Naive thymus-derived CD4-positive, alpha-beta T cell (primary cell): ENCODE measurements around the gene ANO6. TPM values are rescaled to one million over a fixed set of nuclear protein-coding genes. Genes with fewer than 3 reads are reported as not detected.
A peak's percentile ranks its signal among the peaks of the same experiment; 100 is the strongest.

Experiments
- ATAC-seq: fragments of 150-1000 bp; cut with Tn5 transposase; 2 replicates; pipeline ENCODE4 v1.10.0; 2021; ENCODE audit warnings: mild to moderate bottlenecking, moderate library complexity
- CTCF ChIA-PET: fragments of 350-600 bp; sonication (Branson Sonifier 250); formaldehyde crosslinking; loops from one replicate; lab custom pipeline; 2021; ENCODE audit warnings: antibody characterized with exemption; lab: Charles Lee
- POLR2A ChIA-PET: fragments of 350-600 bp; sonication (Branson Sonifier 250); formaldehyde crosslinking; loops from one replicate; lab custom pipeline; 2021; ENCODE audit warnings: antibody characterized with exemption, inconsistent platforms; lab: Charles Lee
- DNase-seq, 9 donors: peaks; one replicate each; pipeline versions ENCODE4 v3.0.0 to v3.0.0-alpha.2; 2020 to 2022; ENCODE audit warnings: mixed read lengths in 1 of 9
- H3K27ac ChIP-seq: one replicate; pipeline ENCODE4 v1.7.0; 2013; ENCODE audit warnings: mild to moderate bottlenecking, low read depth, low read length, moderate library complexity
- H3K27me3 ChIP-seq, 2 donors: one replicate each; pipeline ENCODE4 v1.7.0; 2013; ENCODE audit warnings: low read length in 2 of 2, mild to moderate bottlenecking in 2 of 2, moderate library complexity in 2 of 2; ENCODE audit not compliant: control insufficient read depth in 2 of 2, insufficient read depth in 2 of 2
- H3K36me3 ChIP-seq, 3 experiments: 1 replicate in 2 of 3; 2 replicates in 1 of 3; pipeline ENCODE4 v1.7.0; 2013; ENCODE audit warnings: low read length in 3 of 3, mild to moderate bottlenecking in 3 of 3, moderate library complexity in 1 of 3; ENCODE audit not compliant: insufficient read depth in 3 of 3, control insufficient read depth in 2 of 3
- H3K4me1 ChIP-seq, 2 donors: one replicate each; pipeline ENCODE4 v1.7.0; 2013; ENCODE audit warnings: low read length in 2 of 2, mild to moderate bottlenecking in 2 of 2, moderate library complexity in 1 of 2; ENCODE audit not compliant: control insufficient read depth in 2 of 2, insufficient read depth in 2 of 2
- H3K4me3 ChIP-seq: 2 replicates; pipeline ENCODE4 v1.7.0; 2013; ENCODE audit warnings: mild to moderate bottlenecking, low read length
- H3K9me3 ChIP-seq, 3 experiments: 1 replicate in 2 of 3; 2 replicates in 1 of 3; pipeline ENCODE4 v1.7.0; 2013; ENCODE audit warnings: low read length in 3 of 3; ENCODE audit not compliant: control insufficient read depth in 2 of 3
- H3K27ac Mint-ChIP-seq, 9 donors: one replicate each; pipeline ENCODE4 v1.8.0; 2020 to 2022; ENCODE audit warnings: mixed read lengths in 9 of 9, mild to moderate bottlenecking in 8 of 9, moderate library complexity in 5 of 9, inconsistent platforms in 2 of 9
- H3K27me3 Mint-ChIP-seq, 5 donors: one replicate each; pipeline ENCODE4 v1.8.0; 2021 to 2022; ENCODE audit warnings: mixed read lengths in 5 of 5, mild to moderate bottlenecking in 1 of 5
- H3K36me3 Mint-ChIP-seq, 5 donors: one replicate each; pipeline ENCODE4 v1.8.0; 2020 to 2022; ENCODE audit warnings: mixed read lengths in 5 of 5, mild to moderate bottlenecking in 3 of 5, inconsistent platforms in 1 of 5
- H3K4me1 Mint-ChIP-seq, 7 donors: one replicate each; pipeline ENCODE4 v1.8.0; 2020 to 2022; ENCODE audit warnings: mixed read lengths in 7 of 7, mild to moderate bottlenecking in 3 of 7, inconsistent platforms in 1 of 7
- H3K4me3 Mint-ChIP-seq, 10 donors: one replicate each; pipeline ENCODE4 v1.8.0; 2020 to 2022; ENCODE audit warnings: mild to moderate bottlenecking in 10 of 10, mixed read lengths in 10 of 10, moderate library complexity in 6 of 10, inconsistent platforms in 2 of 10
- H3K9me3 Mint-ChIP-seq, 11 donors: one replicate each; pipeline ENCODE4 v1.8.0; 2020 to 2022; ENCODE audit warnings: mixed read lengths in 11 of 11, mild to moderate bottlenecking in 4 of 11, inconsistent platforms in 1 of 11, moderate library complexity in 1 of 11
- intact Hi-C, 2 donors: fragments of 100-400 bp; cut with micrococcal nuclease; formaldehyde crosslinking; loops; one replicate each; pipeline ENCODE4 v1.15.1; 2023
- polyA plus RNA-seq, 2 donors: library from polyadenylated mRNA; unstranded; fragments of 300-500 nt; fragmentation: Illumina TruSeq; gene quantifications; one replicate each; pipeline ENCODE4 v1.2.3, GENCODE V29; 2021
- total RNA-seq, 6 experiments: library from RNA in 5 of 6; stranded (reverse) in 5 of 6; gene quantifications; 1 replicate in 5 of 6; 2 replicates in 1 of 6; pipeline ENCODE4 v1.2.3 and lab custom pipeline; 2021 to 2026

The ANO6 gene
- total and polyA plus RNA-seq, 7 experiments from 2014 or later, result 15.1 to 29.7 (median 23.7) TPM

- H3K27ac Mint-ChIP-seq, result no peak overlapping the region
- intact Hi-C loops, result no loop called here
- peaks cover under 1 to 15% (median 6%) of the 10 kb centered on the region in 7 donors for H3K4me1 Mint-ChIP-seq
- POLR2A ChIA-PET, result no interaction called here
- CTCF ChIA-PET, result no interaction called here
- Histone ChIP-seq H3K4me1 (no peaks in the 10 kb centered on the region), H3K27ac (no peak overlapping the region), H3K4me3 (no peak overlapping the region), H3K27me3 (no peaks in the 10 kb centered on the region), H3K9me3 (no peaks in the 10 kb centered on the region), H3K36me3 (no peaks in the 10 kb centered on the region)
- no peak for ATAC-seq
- peaks cover 3 to 28% (median 13%) of the 10 kb centered on the region in 5 donors for H3K36me3 Mint-ChIP-seq
- no peak for DNase-seq
- no peaks in the 10 kb centered on the region for H3K27me3 Mint-ChIP-seq
- no peak overlapping the region for H3K4me3 Mint-ChIP-seq
- no peaks in the 10 kb centered on the region for H3K9me3 Mint-ChIP-seq
Observed at GRCh38 chr12:45273717-45274271, 57.9 kb downstream of the ANO6 start.

GRCh38 chr12:45276154-45276755, 60.4 kb downstream of the ANO6 start:
- Histone ChIP-seq H3K36me3 (no peaks in the 10 kb centered on the region), H3K27ac (no peak overlapping the region), H3K27me3 (no peaks in the 10 kb centered on the region), H3K4me1 (no peaks in the 10 kb centered on the region), H3K9me3 (no peaks in the 10 kb centered on the region), H3K4me3 (no peak overlapping the region)
- no peaks in the 10 kb centered on the region for H3K27me3 Mint-ChIP-seq
- peaks cover 0 to 1% (median 0%) of the 10 kb centered on the region in 11 donors for H3K9me3 Mint-ChIP-seq
- no peak for ATAC-seq
- DNase-seq, result no peak
- peaks cover 3 to 49% (median 33%) of the 10 kb centered on the region in 5 donors for H3K36me3 Mint-ChIP-seq
- CTCF ChIA-PET, result no interaction called here
- H3K4me3 Mint-ChIP-seq, result no peak overlapping the region
- peaks cover 0 to 9% (median 1%) of the 10 kb centered on the region in 7 donors for H3K4me1 Mint-ChIP-seq
- intact Hi-C loops, result no loop called here
- no peak overlapping the region for H3K27ac Mint-ChIP-seq
- POLR2A ChIA-PET, result no interaction called here

- Mint-ChIP-seq H3K36me3 (peaks cover 10 to 50% (median 34%) of the 10 kb centered on the region in 5 donors), H3K27me3 (no peaks in the 10 kb centered on the region), H3K4me1 (peaks cover 0 to 12% (median 3%) of the 10 kb centered on the region in 7 donors), H3K9me3 (peaks cover 0 to 6% (median 0%) of the 10 kb centered on the region in 11 donors), H3K27ac (peak overlapping the region in 1 of 9 donors; percentile 3), H3K4me3 (no peak overlapping the region)
- Histone ChIP-seq H3K4me3 (no peak overlapping the region), H3K4me1 (no peaks in the 10 kb centered on the region), H3K27me3 (no peaks in the 10 kb centered on the region), H3K9me3 (no peaks in the 10 kb centered on the region), H3K27ac (no peak overlapping the region), H3K36me3 (peaks cover 0 to 6% (median 0%) of the 10 kb centered on the region in 3 experiments)
- ChIA-PET POLR2A (no interaction called here), CTCF (no interaction called here)
- no peak for ATAC-seq
- no peak for DNase-seq
- intact Hi-C loops, result no loop called here
Observed at GRCh38 chr12:45278447-45278846, 62.6 kb downstream of the ANO6 start.

- POLR2A ChIA-PET, result no interaction called here
- Histone ChIP-seq H3K9me3 (no peaks in the 10 kb centered on the region), H3K36me3 (peaks cover 0 to 6% (median 0%) of the 10 kb centered on the region in 3 experiments), H3K27me3 (no peaks in the 10 kb centered on the region), H3K27ac (no peak overlapping the region), H3K4me1 (no peaks in the 10 kb centered on the region), H3K4me3 (no peak overlapping the region)
- CTCF ChIA-PET, result no interaction called here
- H3K4me3 Mint-ChIP-seq, result no peak overlapping the region
- DNase-seq, result no peak
- peaks cover 10 to 50% (median 34%) of the 10 kb centered on the region in 5 donors for H3K36me3 Mint-ChIP-seq
- H3K4me1 Mint-ChIP-seq, result peaks cover 0 to 12% (median 3%) of the 10 kb centered on the region in 7 donors
- intact Hi-C loops, result no loop called here
- H3K27me3 Mint-ChIP-seq, result no peaks in the 10 kb centered on the region
- peaks cover 0 to 6% (median 0%) of the 10 kb centered on the region in 11 donors for H3K9me3 Mint-ChIP-seq
- H3K27ac Mint-ChIP-seq, result no peak overlapping the region
- no peak for ATAC-seq
Observed at GRCh38 chr12:45279931-45280830, 64.3 kb downstream of the ANO6 start.

- no peak overlapping the region for H3K4me3 ChIP-seq
- CTCF ChIA-PET, result no interaction called here
- Mint-ChIP-seq H3K4me3 (no peak overlapping the region), H3K27ac (no peak overlapping the region), H3K36me3 (peaks cover 10 to 53% (median 34%) of the 10 kb centered on the region in 5 donors), H3K4me1 (peaks cover 0 to 23% (median 3%) of the 10 kb centered on the region in 7 donors), H3K9me3 (peaks cover 0 to 6% (median 0%) of the 10 kb centered on the region in 11 donors), H3K27me3 (no peaks in the 10 kb centered on the region)
- intact Hi-C loops, result no loop called here
- DNase-seq (no peak), ATAC-seq (no peak)
- peaks cover 0 to 6% (median 0%) of the 10 kb centered on the region in 3 experiments for H3K36me3 ChIP-seq
- POLR2A ChIA-PET, result no interaction called here
- no peak overlapping the region for H3K27ac ChIP-seq
- H3K27me3 ChIP-seq, result no peaks in the 10 kb centered on the region
- no peaks in the 10 kb centered on the region for H3K9me3 ChIP-seq
- H3K4me1 ChIP-seq, result no peaks in the 10 kb centered on the region
Observed at GRCh38 chr12:45281994-45282393, 66.1 kb downstream of the ANO6 start.

- no peak for DNase-seq
- Histone ChIP-seq H3K27ac (no peak overlapping the region), H3K9me3 (no peaks in the 10 kb centered on the region), H3K27me3 (no peaks in the 10 kb centered on the region), H3K4me1 (no peaks in the 10 kb centered on the region), H3K36me3 (peaks cover 0 to 6% (median 0%) of the 10 kb centered on the region in 3 experiments), H3K4me3 (no peak overlapping the region)
- Mint-ChIP-seq H3K27me3 (no peaks in the 10 kb centered on the region), H3K4me1 (peaks cover 0 to 27% (median 3%) of the 10 kb centered on the region in 7 donors), H3K27ac (no peak overlapping the region), H3K4me3 (no peak overlapping the region), H3K9me3 (peaks cover 0 to 6% (median 0%) of the 10 kb centered on the region in 11 donors), H3K36me3 (peaks cover 10 to 53% (median 34%) of the 10 kb centered on the region in 5 donors)
- ChIA-PET CTCF (no interaction called here), POLR2A (no interaction called here)
- intact Hi-C loops, result no loop called here
- ATAC-seq, result no peak
Observed at GRCh38 chr12:45282411-45282810, 66.5 kb downstream of the ANO6 start.
